Hepatocyte (in vitro differentiated cells): ENCODE measurements around the gene AKAP13.

Experiments
- EZH2phosphoT487 ChIP-seq: fragments of 200-600 bp; sonication (generic); IDR thresholded peaks from one replicate; pipeline ENCODE4 v1.6.1; 2018; ENCODE audit warnings: antibody characterized with exemption, mild to moderate bottlenecking, low read depth, moderate library complexity; ENCODE audit not compliant: unreplicated experiment, severe bottlenecking
- TF ChIP-seq, protein P1 (sequence below): fragments of 200-600 bp; sonication (generic); IDR thresholded peaks from 2 replicates; pipeline ENCODE4 v1.5.1; 2016; ENCODE audit warnings: antibody characterized with exemption, mild to moderate bottlenecking; ENCODE audit not compliant: poor library complexity

GRCh38 chr15:85758655-85758978 is 378.2 kb downstream of the AKAP13 start:
- TF ChIP-seq EZH2phosphoT487, result no peak
- TF ChIP-seq, protein P1, sequence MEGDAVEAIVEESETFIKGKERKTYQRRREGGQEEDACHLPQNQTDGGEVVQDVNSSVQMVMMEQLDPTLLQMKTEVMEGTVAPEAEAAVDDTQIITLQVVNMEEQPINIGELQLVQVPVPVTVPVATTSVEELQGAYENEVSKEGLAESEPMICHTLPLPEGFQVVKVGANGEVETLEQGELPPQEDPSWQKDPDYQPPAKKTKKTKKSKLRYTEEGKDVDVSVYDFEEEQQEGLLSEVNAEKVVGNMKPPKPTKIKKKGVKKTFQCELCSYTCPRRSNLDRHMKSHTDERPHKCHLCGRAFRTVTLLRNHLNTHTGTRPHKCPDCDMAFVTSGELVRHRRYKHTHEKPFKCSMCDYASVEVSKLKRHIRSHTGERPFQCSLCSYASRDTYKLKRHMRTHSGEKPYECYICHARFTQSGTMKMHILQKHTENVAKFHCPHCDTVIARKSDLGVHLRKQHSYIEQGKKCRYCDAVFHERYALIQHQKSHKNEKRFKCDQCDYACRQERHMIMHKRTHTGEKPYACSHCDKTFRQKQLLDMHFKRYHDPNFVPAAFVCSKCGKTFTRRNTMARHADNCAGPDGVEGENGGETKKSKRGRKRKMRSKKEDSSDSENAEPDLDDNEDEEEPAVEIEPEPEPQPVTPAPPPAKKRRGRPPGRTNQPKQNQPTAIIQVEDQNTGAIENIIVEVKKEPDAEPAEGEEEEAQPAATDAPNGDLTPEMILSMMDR, result no peak
